Astrocyte of the hippocampus (primary cell): ENCODE measurements around the gene LRG1.
A peak's percentile ranks its signal among the peaks of the same experiment; 100 is the strongest.
"Not testable (repeated sequence)": the region's sequence is repeated elsewhere in the genome, so short reads cannot be mapped to it uniquely, and the experiment has no call there.

Experiments
- DNase-seq: peaks from one replicate; pipeline ENCODE4 v3.0.0; 2011; ENCODE audit warnings: low read depth, low spot score

LRG1 gene

DNA sequence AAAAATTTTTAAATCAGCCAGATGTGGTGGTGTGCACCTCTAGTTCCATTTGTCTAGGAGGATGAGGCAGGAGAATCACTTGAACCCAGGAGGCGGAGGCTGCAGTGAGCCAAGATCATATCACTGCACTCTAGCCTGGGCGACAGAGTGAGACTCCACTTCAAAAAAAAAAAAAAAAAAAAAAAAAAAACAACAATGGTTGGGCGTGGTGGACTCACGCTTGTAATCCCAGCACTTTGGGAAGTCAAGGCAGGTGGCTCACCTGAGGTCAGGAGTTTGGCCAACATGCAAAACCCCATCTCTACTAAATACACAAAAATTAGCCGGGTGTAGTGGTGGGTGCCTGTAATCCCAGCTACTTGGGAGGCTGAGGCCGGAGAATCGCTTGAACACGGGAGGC lies 12.5 kb downstream of the LRG1 start:
- not testable (repeated sequence) for DNase-seq

DNA sequence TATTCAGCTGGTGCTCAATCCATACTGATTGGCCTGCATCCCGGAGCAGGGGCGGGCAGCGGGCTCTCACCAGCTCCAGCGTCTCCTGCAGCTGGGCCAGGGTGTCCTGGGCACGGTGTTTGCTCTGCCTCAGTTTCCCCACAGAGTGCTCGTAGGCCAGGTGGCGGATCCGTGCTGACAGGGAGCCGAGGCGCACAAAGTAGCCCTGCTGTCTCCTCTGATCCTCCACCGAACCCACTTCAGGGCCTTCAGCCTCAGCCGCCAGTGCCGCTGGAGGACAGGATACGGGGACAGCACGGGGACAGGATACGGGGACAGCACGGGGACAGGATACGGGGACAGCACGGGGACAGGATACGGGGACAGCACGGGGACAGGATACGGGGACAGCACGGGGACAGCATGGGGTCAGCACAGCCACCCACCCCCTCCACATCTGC lies 14.3 kb downstream of the LRG1 start:
- DNase-seq = no peak

DNA sequence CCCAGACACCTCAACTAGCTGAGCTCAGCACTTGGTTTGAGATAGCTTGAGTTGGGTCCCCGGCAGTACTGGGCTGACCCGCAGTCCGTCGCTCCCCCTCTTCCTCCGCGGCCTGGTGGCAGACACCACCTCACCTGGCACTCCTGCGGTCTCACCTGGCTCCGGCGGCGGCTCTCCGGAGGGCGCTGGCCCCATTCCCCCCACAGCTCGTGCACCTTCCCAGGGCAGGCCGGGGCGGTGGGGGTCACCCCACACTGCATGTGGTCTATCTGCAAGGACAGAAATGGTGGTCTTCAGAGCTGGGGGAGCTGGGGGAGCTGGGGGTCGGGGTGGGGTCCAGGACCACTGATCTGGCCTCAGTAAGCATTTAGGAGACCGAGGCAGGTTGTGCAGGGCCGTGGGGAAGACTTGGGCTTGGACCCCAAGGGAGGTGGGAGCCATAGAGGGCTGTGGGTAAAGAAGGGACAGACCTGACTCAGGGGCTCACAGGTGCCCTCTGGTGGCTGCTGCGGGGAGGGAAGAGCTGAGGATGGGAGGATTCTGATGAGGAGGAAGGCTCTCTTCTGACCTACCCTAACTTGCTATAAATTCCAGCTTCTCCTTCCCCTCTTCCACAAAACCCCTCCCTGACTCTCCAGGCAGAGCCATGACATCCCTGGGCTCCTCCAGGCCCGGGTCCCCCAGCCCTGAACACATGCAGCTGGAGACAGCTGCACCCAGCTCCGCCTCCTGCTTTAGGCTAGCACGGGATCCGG lies 14.9 kb downstream of the LRG1 start:
- peak; percentile 42 for DNase-seq

DNA sequence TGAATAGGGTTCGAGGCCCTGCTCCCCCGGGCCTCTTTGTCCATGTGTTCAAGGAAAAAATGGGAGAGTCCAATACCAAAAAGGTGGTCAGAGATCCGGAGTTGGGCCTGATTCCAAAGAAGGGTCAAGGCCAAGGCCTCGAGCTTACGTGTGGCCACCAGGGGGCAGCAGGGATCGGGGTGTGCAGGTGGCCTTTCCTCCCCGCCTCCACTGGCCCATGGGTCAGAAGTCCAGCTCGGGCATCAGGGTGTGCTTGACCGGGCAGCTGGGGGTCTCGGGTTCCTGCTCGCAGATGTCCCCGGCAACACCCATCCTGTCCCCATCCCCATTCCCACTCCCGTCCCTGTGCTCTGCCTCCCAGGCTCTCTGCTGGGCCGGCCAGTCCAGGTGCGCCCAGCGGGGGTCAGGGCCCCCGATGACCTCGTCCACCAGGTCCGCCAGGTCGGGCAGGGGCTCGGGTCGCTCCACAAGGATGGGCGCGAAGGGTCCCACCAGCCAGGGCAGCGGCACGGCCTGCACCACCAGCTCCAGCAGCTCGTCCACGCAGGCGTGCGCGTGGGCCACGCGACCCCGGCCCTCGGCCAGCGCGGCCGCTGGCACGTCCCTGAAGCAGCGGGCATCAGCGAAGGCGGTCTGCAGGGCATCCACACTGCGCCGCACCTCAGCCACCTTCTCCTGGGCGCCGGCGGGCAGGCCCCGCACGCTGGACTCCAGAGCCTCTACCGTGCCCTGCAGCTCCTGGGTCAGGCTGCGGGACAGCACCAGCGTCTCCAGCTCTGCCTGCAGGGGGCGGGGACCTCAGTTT lies 16.3 kb downstream of the LRG1 start:
- peak; percentile 39 for DNase-seq

DNA sequence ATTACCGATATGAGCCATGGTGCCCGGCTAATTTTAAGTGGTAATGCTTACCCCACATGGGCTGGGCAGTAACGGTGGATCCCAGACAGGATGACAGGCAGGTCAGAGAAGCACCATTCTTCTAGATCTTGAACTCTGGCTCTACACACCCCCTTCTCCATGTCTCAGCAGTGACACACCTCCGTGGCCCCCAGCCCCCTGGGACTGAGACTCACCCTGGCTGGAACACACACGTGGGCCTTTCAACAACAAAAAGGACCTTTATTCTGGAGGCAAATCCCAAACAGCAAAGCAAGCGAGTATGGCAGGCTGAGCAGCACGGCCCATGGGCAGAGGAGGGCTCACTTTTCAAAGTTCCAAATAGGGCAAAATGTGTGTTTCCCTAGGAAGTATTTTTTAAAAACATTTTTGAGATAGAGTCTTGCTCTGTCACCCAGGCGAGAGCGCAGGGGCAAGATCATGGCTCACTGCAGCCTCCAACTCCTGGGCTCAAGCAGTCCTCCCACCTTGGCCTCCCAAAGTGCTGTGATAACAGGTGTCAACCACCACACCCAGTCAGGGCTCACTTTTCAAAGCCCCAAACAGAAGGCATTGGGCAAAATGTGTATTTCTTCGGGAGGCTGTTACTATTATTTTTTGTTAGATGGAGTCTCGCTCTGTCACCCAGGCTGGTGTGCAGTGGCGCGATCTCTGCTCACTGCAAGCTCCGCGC lies 17.4 kb downstream of the LRG1 start:
- DNase-seq = no peak

DNA sequence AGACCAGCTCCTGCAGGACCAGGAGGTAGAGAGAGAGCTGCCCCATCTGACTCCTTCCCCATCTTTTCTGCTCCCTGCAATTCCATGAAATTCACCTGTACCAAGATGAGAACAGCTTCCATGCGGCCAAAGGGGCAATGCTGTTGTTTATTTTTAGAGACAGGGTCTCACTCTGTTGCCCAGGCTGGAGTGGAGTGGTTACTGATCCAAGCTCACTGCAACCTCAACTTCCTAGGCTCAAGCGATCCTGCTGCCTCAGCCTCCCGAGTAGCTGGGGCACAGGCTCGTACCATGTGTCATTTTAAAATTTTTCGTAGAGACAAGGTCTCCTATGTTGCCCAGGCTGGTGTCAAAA lies 18.0 kb downstream of the LRG1 start:
- no peak for DNase-seq

DNA sequence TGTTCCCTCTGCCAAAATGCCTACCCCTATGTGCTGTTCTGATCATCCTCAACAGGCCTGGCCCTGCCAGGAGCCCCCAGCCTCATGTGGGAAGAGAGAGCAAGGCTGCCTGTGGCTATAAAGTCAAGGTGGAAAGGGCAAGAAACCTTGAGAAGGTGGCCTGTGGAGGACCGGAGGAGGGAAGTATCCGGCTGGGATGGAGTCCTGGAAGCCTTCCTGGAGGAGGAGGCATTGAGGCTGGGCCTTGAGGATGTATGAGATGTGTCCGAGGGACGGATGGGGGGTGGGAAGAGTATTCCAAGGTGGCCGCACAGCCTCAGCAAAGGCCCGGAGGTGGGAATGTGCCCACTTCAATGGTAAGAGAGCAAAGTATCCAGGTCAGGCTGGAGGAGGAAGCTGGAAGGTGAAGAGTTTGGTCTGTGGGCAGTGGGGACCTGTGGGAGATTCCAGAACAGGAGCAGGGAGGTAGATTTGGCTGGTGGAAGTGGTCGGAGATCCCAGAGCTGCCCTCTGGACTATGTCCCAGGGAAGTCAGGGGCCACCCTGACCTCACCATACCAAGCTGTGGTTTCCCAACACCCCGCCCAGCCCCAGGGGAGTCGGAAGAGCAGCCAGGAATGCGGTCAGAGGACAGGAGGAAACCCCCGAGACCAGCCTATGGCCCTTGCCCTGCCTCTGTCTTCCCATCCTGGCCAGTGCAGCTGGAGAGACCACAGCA lies 18.5 kb downstream of the LRG1 start:
- DNase-seq = no peak

DNA sequence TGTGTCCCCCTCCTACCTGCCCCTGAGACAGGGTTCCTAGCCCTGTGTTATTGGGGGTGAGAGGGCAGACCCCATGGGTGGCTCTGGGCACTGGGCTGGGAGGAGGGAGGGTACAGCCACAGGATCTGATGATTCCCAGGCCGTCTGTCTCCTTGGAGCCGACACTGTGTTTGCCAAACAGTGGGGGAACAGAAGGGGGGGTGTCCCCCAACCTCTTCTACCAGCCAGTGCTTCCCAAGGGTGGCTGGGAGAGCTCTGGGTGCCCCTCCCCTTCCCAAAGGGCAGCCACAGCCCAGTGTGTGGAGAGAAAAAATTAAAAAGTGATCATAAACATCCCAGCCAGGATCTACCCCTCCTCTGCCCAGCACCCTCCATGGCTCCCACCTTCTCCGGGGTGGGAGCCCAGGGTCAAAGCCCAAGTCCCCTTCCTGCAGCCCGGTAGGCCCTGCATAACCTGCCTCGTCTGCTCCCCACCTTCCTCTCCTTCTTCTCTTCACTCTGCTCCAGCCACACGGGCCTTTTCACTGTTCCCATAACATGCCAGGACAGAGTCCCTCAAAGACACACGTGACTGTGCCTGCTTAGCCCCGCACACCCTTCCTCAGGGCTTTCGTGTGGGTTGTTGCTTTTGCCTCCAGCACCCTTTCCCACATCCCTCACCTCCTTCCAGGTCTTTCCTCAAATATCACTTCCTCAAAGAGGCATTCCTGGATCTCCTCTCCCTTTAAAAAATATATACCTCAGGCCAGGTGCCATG lies 20.1 kb downstream of the LRG1 start:
- no peak for DNase-seq

DNA sequence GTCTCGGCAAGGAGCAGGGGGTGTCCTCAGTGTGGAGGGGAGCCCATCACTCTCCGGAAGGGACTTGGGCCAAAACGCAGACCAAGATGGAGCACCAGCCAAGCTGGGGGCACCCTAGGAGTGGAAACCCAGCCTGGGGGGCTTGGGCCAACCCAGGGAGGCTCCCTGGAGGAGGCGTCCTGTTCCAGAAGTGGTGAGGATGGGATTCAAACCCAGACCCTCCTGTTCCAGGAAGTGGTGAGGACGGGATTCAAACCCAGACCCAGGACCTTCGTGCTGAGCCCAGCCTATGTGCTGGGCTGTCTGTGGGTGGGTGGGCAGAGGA lies 20.7 kb downstream of the LRG1 start:
- no peak for DNase-seq

DNA sequence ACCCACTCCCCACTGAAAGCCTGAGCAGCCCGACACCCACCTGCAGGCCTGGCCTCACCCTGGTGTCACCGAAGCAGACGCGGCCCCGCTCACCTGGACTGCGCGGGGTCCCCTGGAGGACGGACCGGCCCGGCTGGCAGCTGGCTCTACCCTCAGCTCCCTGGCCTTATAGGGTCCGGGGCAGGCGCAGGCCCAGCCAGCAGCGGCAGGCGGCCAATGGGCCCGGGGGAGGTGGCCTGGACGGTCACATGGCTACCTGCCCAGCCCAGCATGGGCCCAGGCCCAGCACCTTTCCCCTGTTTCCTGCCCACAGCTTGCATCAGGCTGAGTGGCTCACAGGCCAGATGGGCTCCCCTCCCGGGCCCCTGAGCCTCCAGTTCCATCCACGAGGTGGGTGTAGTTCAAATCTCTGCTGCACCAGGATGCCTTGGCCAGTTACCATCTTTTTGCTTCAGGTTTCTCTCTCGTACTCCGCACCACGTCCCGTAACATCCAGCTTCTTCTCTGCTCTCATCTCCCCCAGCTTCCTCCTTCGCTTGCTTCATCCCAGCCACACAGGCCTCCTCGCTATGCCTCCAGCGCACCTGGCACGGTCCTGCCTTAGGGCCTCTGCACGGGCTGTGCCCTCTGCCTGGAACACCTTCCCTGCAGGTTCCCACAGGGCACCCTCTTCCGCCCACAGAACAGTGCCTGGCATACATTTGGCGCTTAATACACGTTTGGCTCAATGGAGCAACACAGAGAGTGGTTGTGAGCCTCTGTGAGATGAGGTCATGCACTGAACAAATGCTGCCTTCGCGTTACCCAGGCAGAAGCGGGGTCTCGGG lies 21.3 kb downstream of the LRG1 start, which contains the start of gene PLIN4:
PLIN4 (minus strand) TSS at position 142 of the 827 bp plus-strand sequence. CDS start 214 bp downstream, outside the sequence.
- peak; percentile 61 for DNase-seq

DNA sequence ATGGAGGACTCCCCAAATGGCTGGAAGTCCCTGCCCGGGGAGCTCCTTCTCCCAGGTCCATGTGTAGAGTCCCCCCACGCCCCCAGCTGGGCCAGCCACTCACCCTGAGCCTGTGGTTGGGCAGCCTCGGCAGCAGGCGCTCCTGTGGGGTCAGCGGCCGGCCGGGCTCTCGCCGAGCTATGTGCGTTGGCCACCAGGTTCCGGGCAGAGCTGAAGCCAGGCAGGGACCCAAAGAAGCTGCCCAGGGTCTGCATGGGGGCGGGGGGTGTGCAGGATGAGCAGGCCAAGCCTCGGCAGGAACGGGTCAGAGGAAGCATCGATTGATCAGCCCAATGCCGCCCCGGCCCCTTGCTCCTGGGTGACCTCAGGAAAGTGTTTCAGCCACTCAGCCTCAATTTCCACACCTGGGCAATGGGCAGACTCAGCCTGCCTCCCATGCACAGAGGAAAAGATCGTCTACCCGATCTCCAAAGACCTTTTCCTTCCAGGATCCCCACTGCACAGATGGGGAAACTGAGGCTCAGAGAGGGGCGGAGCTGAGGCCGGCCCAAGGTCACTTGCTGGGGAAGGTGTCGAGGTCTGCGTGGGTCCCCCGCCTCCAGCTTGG lies 22.3 kb downstream of the LRG1 start:
- no peak for DNase-seq

DNA sequence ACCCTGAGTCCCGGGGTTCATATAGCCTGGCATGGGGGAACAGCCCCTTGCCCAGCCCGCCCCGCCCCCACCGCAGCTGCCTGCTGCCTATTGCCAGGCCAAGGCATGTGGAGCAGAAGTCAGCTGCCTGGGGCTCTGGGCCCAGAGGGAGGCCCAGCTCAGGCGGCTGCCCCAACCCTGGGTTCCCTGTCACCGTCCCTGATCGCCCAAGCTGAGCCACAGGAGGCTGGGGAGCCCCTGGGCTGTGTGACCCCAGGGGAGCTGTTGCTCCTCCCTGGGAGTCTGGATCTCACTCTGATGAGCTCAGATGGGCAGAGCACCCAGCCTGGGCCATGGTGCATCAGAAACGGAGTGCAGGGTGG lies 22.9 kb downstream of the LRG1 start:
- DNase-seq = no peak

DNA sequence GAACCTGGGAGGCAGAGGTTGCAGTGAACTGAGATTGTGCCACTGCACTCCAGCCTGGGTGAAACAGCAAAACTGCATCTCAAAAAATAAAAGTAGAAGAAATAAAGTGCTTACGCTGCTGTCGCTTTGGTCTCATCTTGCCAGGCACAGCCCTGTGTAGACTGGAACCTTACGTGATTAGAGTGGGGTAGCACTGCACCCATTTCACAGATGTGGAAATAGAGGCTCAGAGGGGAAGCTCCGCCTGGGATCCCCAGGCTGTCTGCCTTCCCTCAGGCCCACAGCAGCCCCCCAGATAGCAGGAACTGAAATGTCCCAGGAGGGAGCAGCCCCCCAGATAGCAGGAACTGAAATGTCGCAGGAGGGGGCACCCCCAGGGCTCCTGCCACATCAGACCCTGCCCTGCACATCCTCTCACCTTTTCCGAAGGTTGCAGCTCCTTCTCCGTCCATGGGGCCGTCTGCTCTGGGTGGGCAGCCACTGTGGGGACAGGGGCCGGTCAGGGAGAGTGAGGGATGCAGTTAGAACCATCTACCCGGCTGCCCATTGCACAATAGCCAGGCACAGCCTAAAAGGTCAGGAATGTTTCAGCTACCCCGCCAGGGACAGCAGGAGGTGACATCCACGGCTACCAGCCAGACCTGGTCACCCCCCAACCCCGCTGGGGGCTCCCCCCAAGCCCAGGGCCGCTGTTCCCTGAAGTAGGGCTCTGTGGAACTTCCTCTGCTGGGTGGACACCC lies 23.5 kb downstream of the LRG1 start:
- DNase-seq = no peak

DNA sequence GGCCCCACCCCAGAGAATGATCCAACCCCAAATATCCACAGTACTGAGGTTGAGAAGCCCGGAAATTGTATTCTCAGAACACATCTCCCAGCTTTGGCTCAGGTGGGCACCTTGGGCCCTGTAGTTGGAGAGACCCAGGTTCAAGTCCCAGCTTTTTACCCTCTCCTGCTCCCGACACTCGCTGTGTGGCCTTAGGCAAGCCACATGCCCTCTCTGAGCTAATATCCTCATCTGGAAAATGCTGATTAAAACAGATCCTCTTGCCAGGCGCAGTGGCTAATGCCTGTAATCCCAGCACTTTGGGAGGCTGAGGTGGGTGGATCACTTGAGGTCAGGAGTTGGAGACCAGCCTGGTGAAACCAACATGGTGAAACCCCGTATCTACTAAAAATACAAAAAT lies 24.1 kb downstream of the LRG1 start:
- no peak for DNase-seq

DNA sequence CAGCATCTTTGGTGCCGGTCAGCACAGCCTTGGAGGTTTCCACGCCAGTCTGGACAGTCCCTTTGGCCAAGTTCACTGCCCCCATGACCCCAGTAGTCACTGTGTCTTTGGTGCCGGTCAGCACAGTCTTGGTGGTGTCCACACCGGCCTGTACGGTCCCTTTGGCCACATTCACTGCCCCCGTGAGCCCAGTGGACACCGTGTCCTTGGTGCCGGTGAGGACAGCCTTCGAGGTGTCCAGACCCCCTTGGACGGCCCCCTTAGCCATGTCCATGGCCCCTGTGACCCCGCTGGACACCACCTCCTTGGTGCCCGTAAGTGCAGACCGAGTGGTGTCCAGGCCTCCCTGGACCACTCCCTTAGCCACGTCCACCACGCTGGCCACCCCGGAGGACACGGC lies 26.6 kb downstream of the LRG1 start:
- no peak for DNase-seq

DNA sequence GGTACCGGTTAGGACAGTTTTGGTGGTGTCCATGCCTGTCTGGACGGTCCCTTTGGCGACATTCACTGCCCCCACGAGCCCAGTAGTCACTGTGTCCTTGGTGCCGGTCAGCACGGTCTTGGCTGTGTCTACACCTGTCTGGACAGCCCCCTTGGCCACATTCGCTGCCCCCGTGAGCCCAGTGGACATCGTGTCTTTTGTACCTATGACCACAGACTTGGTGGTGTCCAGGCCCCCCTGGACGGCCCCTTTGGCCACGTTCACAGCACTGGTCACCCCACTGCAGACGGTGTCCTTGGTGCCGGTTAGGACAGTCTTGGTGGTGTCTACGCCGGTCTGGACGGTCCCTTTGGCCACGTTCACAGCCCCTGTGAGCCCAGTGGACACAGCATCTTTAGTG lies 27.8 kb downstream of the LRG1 start:
- DNase-seq = no peak

DNA sequence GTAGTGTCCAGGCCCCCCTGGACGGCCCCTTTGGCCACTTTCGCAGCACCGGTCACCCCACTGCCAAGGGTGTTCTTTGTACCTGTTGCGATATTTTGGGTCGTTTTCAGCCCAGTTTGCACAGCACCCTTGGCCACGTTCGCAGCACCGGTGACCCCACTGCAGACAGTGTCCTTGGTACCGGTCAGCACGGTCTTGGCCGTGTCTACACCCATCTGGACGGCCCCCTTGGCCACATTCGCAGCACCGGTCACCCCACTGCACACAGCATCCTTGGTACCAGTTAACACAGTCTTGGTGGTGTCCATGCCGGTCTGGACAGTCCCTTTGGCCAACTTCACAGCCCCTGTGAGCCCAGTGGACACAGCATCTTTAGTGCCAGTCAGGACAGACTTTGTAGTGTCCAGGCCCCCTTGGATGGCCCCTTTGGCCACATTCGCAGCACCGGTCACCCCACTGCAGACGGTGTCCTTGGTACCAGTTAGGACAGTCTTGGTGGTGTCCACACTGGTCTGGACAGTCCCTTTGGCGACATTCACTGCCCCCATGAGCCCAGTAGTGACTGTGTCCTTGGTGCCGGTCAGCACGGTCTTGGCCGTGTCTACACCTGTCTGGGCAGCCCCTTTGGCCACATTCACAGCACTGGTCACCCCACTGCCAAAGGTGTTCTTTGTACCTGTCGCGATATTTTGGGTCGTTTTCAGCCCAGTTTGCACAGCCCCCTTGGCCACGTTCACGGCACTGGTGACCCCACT lies 28.4 kb downstream of the LRG1 start:
- DNase-seq = no peak

DNA sequence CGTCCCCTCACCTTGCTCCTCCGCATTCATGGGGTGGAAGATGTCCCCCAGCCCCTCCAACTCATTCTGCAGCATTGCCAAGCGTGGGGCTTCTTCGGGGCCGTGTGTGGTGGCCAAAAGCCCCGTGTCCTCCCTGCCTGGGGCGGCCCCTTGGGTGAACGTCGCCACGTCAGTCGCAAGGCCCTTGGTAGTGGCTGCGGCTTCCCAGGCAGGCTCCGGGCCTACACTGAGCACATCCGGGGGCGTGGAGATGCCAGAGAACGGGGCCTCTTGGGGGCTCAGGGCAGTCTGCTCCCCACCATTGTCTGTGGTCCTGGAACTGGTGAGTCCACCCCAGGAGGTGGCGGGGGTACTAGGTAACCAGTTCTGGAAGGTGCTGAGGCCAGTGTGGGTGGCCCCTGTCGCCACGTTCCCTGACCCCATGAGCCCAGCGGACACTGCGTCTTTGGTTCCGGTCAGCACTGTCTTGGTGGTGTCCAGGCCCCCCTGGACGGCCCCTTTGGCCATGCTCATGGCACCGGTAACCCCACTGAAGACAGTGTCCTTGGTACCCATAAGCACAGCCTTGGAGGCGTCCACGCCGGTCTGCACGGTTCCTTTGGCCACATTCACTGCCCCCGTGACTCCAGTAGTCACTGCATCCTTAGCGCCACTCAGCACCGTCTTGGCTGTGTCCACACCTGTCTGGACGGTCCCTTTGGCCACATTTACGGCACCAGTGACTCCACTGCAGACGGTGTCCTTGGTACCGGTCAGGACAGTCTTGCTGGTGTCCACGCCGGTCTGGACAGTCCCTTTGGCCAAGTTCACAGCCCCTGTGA lies 29.2 kb downstream of the LRG1 start:
- no peak for DNase-seq
